GM19351 (cell line): ENCODE results near the gene CRISP2.
"Not testable (repeated sequence)": the region's sequence is repeated elsewhere in the genome, so short reads cannot be mapped to it uniquely, and the experiment has no call there.

Experiments used
- ATAC-seq: cut with Tn5 transposase; IDR thresholded peaks from one replicate; pipeline ENCODE4 v1.9.1; 2021; ENCODE audit warnings: mild to moderate bottlenecking, moderate library complexity; ENCODE audit not compliant: unreplicated experiment

Gene CRISP2, protein sequence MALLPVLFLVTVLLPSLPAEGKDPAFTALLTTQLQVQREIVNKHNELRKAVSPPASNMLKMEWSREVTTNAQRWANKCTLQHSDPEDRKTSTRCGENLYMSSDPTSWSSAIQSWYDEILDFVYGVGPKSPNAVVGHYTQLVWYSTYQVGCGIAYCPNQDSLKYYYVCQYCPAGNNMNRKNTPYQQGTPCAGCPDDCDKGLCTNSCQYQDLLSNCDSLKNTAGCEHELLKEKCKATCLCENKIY

DNA sequence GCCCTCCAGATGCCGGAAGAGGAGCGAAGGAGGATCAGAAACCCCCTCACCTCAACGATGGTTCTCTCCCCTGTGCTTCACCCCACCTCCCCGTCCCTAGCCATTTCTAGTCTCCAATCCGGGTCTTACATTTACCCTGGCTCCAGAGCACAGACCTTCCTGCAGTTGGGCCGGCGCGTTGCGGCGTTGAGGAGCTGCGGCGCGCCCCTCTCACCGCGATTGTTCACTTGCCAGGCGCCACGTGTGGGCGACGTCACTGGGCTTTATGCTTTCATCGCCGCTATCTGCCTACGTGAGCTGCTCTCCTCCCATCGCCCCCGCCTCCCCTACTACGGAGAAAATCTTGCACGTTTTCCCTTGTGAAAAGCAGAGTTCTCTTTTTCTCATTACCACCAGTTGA is at the start of gene CRISP2:
CRISP2 (minus strand) TSS at position 198 of the 400 bp plus-strand sequence. CDS start 4,347 bp downstream, outside the sequence.
- ATAC-seq: no peak

DNA sequence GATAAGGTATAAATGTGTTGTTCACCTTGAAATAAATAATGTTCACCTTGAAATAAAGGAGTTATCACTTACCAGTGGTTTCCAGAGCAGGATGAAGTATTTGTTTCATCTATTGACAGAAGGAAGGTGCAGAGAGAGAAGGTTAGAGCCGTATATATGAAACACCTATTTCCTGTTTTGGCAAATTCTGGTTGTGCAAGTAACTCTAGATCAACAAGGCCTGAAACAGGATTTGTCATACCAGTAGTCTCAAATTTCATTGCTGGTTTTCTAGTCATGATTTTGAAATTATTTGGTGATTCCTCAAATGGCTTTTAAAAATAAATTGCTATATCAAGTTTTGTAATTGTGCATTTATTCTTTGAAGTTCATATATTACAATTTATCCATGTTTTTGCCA is 30.9 kb upstream of the CRISP2 start, which contains the start of gene CRISP3:
CRISP3 (minus strand) TSS at position 130 of the 400 bp plus-strand sequence; CDS start at position 109, 21 bp downstream.
- no peak for ATAC-seq

DNA sequence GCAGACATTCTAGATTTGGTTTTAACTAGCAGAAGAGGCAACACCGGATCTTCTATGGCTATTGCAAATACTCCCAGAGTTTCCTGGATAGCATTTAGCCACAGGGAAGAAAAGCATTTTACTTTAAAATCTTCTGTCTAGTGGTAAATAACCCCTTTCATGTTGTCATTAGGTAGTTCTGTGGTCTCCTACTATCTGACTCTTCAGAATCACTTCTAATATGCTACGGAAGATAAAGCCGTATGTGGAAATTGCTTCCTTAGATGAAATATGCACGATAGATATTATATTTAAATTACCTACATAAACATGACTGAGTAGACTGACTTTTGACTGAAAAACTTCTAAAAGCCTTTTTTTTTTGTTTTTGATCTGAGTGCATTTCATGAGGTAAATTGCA is 30.1 kb upstream of the CRISP2 start:
- no peak for ATAC-seq

DNA sequence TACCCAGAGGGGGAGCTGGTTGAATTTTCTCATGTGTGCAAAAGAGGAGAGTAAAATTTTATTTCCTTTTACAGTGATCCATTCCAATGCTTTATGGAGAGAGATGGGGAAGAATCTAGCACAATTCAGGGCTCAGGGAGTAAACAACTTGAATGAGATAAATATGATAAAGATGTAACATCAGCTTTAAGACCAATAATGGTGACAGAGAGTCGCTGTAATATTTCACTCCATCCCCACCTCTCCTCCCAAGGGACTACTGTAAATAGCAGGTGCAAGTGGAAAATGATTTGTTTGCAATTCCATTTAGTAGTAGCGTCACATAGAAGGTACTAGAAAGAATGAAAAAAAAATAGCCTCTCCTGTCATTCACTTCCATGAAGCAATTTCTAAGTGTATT is 26.1 kb upstream of the CRISP2 start:
- no peak for ATAC-seq

DNA sequence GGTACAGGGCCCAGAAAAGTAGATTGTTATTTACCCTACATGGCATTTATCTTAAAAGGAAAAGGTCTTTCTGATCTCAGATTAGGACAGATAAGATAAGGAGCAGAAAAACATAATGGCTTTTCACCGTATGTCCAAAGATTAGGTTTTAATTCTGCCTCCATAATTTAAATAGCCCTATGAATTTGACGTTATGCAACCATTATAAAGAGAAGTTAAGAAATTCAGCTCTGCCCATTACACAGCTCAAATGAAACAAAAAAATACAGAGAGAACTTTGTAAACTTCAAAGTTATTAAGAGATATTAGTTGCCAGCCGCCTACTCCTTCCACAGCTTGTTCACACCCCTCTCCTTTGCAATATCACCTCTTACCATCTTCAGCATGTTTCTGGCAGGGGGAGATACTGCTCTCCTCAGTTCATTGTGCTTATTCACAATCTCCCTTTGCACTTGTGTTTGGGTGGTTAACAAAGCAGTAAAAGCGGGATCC is 22.7 kb upstream of the CRISP2 start:
- ATAC-seq: no peak

DNA sequence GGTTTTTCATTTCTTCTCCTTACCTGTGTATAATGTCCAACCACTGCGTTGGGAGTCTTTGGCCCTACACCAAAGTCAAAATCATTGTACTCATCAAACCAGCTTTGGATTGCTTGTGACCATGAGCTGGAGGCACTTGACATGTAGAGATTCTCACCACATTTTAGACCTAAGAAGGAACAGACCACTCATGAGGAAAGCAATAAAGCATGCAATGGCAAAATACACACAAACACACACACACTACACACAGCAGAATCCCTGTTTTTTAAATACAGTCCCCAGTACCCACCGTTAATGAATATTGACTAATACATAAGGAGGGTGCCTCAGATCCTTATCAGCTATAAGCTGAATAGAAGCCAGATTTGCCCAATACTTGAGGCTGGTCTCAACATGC is 20.3 kb upstream of the CRISP2 start:
- ATAC-seq: no peak

DNA sequence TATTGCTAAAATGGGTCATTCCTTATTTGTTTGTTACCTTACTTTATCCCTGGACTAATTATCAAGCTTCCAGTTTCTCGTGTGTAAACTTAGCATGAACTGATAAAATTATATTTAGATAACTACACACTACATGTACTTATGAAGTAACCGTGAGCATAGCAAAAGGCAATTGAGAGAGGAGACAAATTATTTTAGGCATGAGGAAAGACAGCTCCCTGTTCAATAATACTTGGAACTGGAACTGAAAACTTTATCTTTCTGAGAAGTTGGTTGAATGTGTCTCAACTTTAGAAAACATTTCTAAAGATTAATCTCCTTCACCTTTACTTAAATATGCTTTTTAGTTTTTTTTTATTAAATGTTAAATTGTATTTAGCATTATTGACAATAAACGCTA is 19.4 kb upstream of the CRISP2 start:
- no peak for ATAC-seq

DNA sequence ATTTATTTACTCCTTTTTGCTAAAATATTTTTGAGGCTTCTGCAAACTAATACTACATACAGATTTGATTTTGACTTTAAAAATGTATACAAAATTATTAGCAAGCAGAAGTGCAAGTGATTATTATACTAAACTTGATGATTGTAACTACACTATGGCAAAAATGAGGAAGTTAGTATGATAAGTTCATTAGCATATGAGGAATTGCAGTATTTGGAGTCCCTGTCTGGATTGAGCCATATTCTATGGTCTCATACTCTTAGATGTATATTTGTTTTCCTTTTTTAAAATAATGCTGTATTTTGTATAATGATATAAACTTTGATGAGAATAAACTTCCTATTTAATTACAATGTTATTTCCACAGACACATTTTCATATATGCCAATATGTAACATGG is 16.9 kb upstream of the CRISP2 start:
- ATAC-seq: no peak

DNA sequence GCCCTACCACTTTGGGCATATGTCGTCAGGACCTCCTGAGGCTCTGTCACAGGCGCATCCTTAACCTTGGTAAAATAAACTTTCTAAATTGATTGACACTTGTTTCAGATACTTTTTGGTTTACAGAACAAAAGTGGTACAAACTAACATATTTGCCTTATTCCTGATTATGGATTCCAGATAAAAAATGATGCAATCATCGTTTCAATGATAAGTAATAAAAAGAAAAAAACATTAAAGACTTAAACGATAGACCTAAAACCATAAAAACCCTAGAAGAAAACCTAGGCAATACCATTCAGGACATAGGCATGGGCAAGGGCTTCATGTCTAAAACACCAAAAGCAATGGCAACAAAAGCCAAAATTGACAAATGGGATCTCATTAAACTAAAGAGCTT is 10.6 kb upstream of the CRISP2 start:
- ATAC-seq: not testable (repeated sequence)

DNA sequence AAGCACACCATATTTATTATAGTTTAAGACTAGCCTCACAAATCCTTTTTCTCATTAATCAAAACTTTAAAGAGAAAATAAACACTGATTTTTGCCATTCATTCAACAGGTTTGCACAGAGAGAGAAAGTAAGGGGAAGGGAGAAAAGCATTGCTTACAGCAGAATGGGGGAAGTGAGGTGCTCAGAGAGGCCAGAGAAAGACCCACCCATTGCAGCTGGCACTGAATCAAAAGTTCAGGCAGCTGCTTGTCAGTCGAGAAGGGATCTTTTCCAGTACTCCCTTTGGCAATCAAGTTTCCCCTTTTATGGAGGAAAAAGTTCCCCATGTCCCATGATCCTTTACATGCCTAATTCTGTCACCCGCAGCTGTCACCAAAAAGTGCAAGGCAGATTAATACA is 8.0 kb upstream of the CRISP2 start:
- no peak for ATAC-seq

DNA sequence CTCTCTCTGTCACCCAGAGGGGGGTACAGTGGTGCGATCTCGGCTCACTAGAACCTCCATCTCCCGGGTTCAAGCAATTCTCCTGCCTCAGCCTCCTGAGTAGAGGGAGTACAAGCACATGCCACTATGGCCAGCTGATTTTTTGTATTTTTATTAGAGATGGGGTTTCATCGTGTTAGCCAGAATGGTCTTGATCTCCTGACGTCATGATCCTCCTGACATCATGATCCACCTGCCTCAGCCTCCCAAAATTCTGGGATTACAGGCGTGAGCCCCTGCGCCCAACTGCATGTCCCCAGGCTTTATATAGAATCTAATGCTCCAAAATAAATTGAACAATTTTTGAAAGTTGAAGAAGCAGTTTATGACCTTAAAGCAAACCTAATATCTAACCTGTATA is 7.0 kb upstream of the CRISP2 start:
- no peak for ATAC-seq

DNA sequence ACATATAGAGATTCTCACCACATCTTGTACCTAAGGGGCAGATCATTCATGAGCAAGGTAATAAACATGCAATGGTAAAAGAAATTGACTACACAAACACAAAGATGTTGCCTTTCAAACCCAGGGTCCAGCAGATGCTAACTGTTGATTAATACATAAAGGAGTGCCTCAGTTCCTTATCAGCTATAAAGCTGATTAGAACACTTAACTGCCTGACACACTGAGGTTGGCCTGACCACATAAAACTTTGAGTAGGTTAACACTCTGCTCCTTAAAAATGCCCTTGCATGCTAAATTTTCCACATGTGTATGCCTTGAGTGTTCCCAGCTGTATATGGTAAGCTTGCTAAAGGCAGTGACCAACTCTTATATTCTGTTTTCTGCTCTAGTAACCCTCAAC is 14.9 kb downstream of the CRISP2 start:
- no peak for ATAC-seq

DNA sequence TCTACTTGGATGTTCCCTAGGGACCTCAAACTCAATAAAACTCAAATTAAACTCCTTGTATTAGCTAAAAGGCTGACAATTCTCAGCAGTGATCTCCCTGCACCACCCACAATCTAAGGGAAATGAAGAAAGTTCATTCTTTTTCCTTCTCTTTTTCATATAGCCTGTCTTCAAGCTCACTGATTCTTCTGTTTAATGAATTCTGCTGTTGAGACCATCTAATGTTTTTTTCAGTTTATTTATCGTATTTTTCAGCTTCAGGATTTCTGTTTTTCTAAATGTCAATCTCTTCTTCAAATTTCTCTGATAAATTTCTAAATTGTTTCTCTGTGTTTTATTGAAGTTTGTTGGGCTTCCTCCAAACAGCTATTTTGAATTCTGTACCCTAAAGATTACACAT is 19.8 kb downstream of the CRISP2 start:
- ATAC-seq: no peak

DNA sequence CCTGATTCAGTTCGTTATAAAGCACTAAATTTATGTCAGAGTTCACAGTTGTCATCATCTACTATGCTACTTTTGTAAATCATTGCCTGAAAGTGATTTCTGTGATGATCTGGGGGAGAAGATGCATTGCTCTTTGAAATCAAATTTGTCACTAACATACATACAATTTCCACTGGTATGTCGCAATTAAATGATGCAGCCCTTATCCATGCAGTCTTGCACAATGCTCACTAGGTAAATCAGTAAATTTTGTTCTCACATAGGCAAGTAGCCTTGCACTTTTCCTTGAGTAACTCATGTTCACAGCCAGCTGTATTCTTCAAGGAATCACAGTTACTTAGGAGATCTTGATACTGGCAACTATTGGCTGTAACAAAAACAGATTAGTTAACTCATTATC is 20.8 kb downstream of the CRISP2 start:
- ATAC-seq: no peak

DNA sequence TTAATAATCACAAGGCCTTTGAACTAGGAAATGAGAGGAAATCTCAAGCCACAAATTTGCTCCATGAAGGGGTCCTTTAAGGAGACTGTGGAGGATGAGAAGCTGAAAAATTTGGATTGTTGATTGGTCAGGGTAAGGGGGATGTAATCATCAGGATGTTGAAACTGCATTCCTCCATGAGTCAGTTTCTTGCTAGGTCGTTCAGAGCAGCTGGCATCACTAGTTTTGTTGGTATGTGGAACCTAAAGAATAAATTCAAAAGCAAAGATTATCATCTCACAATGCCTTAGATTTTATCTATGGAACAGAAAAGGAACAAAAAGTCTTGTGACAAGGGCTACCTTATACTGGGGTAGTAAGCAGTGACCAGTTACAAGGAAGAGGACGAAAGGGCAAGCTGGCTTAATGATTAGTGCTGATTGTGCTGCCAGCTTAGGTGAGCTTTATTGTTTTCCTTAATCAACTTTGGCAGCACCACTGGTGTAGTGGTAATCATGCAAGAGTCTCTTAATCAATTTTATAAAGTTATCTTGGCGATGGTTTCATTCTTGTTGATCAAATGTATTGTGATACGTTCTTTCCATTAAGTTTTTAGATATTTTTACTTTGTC is 36.6 kb downstream of the CRISP2 start:
- no peak for ATAC-seq

DNA sequence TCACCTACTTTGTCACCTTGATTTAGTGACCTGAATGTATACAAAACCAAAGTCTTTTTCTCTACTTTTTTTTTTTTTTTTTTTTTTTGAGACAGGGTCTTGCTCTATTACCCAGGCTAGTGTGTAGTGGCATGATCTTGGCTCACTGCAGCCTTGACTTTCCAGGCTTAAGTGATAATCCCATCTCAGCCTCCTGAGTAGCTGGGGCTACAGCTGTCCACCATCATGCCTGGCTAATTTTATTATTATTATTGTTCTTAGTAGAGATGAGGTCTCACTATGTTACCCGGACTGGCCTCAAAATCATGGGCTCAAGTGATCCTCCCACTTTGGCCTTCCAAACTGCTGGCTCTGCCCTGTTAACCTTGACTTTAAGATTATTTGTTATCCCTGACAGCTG is 37.5 kb downstream of the CRISP2 start:
- ATAC-seq: no peak

DNA sequence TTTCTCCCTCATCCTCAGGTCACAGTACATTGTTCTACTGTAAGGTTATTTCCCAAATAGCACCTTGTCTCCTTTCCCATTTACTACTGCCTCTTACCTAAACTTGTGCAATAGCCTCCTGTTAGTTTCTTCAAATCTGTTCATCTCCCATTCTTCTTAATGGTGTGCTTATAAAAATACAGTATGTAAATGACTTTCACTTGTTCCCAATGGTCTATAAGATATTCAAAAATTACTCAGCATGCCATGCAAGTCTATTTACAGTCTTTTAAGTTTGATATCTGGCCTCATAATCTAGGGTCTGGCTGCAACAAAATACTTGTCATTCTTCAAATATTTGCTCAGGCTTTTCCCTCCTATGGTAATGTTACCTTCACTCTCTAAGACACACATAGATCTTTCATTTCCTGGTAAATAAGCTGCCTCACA is 45.2 kb downstream of the CRISP2 start:
- ATAC-seq: no peak

DNA sequence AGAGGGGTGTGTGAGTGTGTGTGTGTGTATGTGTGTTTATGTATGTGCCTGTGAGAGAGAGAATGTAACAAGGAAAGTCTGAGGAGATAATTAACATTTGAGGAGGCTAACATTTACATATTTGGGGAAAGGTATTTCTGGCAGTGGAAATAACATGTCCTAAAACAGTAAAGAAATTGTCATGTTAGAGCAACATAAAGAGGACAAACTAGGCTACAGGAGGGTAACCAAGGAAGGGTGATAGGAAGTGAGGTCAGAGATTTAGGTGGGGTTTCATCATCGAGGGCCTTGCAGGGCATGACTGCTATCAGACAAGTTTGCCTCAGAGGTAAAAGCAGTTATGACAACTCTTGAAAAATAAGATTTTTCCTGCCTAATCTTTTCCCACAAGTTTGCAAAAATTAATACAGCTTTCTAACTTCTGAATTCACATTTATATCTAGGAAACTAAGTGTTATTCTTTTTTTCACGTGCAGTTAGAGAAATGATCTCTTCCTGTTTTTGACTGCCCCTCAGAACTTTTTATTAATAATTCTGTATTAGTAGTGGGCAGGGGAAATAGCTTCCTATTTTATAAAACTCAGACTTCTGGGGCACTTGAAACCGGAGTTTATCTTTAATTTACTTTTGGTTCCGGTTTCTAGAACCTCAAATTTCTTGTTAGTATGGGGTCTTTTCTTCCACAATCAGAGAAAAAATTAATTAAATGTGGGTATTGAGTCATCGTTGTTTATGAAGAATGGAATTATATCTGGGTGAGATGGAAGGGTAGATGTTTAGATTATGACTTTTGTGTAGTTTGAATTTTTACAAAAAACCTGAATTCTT is 46.2 kb downstream of the CRISP2 start:
- no peak for ATAC-seq

DNA sequence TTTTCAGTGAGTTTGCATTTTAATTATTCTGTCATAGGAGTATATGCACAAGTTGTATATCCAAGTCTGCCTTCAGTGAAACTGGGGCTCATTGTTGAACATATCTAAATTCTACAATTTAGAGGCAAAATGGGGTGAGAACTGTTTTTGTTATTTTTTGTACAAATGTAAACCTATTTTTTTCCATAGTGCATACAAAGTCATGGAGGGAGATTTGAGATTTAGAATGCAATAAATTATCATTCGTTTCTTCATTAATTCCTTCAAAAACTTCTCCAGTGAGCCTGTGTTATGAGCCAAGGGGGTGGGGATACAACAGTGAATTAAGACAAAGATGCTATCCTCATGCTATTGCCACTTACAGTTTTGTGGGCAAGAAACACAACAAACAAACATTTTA is 46.9 kb downstream of the CRISP2 start:
- no peak for ATAC-seq

DNA sequence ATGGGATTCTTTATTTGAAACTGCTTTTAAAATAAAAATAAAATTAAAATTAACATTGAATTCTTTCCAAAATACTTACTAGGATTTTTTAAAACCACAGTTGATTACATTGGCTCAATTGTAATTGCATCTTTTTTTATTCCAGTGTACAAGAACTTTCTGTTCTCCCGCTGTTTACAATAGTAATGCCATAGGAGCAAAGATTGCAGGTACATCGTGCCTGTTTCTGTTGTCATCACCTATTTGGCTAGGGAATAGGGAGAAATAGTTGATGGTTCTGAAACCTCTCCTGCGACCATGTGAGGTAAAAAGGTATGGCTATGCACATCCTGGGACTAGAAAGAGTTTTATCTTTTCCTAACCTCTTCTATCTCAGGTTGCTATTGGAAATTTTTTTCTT is 48.5 kb downstream of the CRISP2 start:
- no peak for ATAC-seq

DNA sequence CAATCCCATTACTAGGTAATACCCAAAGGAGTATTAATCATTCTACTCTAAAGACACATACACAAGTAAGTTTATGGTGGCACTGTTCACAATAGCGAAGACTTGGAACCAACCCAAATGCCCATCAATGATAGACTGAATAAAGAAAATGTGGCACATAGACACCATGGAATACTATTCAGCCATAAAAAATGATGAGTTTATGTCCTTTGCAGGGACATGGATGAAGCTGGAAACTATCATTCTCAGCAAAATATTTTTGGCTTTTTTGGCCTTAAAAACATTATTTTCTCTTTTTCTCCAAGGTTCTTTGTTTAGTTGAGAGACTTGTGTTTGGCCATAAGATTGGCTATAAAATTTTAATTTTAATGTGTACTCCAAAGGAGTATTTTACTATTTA is 49.3 kb downstream of the CRISP2 start:
- ATAC-seq: not testable (repeated sequence)

DNA sequence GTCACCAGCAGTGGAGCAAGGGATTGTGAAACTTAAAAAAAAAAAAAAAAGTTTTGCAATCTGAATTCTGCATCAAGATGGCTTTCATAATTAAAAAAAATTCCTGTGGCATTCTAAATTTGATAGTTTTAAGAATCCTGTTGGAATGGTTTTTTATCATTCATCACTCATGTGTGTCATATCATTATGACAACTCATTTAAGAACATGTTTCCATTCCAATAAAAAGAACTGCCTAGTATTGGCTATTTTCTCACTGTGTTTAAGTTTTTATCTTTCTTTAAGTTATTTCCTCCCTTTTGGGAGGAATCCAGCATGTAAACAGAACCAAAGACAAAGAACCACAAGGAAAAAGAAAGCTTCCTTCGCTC is 50.5 kb downstream of the CRISP2 start:
- ATAC-seq: no peak
